ENCODE data around the gene SUN5. TPM values are rescaled to one million over a fixed set of nuclear protein-coding genes. Genes with fewer than 3 reads are reported as not detected.

SUN5 gene
- total RNA-seq, 4 donors from 2014 or later, result not detected

GRCh38 chr20:33020278-33021161, 16.3 kb upstream of the SUN5 start:
- Histone ChIP-seq H3K9me3 (no peaks in the 10 kb centered on the region), H3K27me3 (peaks cover 14% of the 10 kb centered on the region), H3K36me3 (no peaks in the 10 kb centered on the region), H3K4me1 (no peaks in the 10 kb centered on the region), H3K4me3 (no peak overlapping the region), H3K27ac (no peak overlapping the region)
- no peak for TF ChIP-seq CTCF (IDR thresholded peaks at IDR 0.05)
- no peak for TF ChIP-seq EP300 (IDR thresholded peaks at IDR 0.05)
- TF ChIP-seq POLR2A (IDR thresholded peaks at IDR 0.05), result no peak
- TF ChIP-seq POLR2AphosphoS5 (IDR thresholded peaks at IDR 0.05), result no peak
- 86% methylated on average over 5 of the region's 18 CpGs for WGBS
- DNase-seq (ENCODE audit: low spot score in 2 of 2), result no peak

DNA sequence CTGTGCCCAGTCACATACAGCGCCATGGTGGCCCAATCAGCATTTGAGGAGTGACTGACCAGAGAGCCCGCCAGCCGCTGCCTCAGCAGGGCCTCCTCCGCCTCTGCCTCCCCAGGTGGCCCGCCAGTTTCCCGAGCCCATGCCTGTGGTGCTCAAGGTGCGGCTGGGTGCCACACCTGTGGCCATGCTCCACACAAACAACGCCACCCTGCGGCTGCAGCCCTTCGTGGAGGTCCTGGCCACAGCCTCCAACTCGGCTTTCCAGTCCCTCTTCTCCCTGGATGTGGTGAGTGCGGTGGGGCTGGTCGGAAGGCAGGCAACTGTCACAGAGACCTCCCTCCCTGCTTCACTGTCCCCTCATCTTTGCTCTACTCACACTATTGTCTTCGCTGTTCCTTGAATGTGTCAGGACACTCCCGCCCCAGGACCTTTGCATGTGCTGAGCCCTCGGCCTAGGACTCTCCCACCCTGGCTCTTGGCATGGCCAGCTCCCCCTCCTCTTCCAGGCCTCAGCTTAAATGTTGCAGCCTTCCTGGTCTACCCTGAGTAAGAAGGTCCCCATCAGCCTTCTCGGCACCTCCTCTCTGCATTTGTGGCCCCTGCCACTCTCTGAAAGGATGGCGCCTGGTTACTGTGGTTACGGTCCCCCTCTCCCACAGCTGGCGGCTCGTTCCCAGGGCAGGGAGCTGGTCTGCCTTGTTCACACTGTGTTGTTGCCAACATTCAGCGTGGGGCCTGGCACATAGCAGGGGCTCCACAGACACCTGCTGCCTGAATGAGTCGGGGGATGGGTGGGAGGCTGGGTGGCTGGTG, 15.4 kb upstream of the SUN5 start:
- WGBS, result 89% methylated on average over 15 of the region's 23 CpGs
- TF ChIP-seq EP300 (IDR thresholded peaks at IDR 0.05) (no peak), CTCF (IDR thresholded peaks at IDR 0.05) (no peak), POLR2AphosphoS5 (IDR thresholded peaks at IDR 0.05) (no peak), POLR2A (IDR thresholded peaks at IDR 0.05) (no peak)
- no peak overlapping the region for H3K27ac ChIP-seq
- H3K27me3 ChIP-seq, result peaks cover 15% of the 10 kb centered on the region
- H3K36me3 ChIP-seq, result no peaks in the 10 kb centered on the region
- no peaks in the 10 kb centered on the region for H3K4me1 ChIP-seq
- DNase-seq (ENCODE audit: low spot score in 2 of 2), result no peak
- no peaks in the 10 kb centered on the region for H3K9me3 ChIP-seq
- no peak overlapping the region for H3K4me3 ChIP-seq

- no peak overlapping the region for H3K4me3 ChIP-seq
- H3K27ac ChIP-seq, result no peak overlapping the region
- H3K36me3 ChIP-seq, result no peaks in the 10 kb centered on the region
- H3K9me3 ChIP-seq, result no peaks in the 10 kb centered on the region
- no peaks in the 10 kb centered on the region for H3K4me1 ChIP-seq
- H3K27me3 ChIP-seq, result peaks cover 28% of the 10 kb centered on the region
- no peak for DNase-seq (ENCODE audit: low spot score in 2 of 2)
- TF ChIP-seq POLR2AphosphoS5 (IDR thresholded peaks at IDR 0.05), result no peak
- TF ChIP-seq POLR2A (IDR thresholded peaks at IDR 0.05), result no peak
- no peak for TF ChIP-seq EP300 (IDR thresholded peaks at IDR 0.05)
- no peak for TF ChIP-seq CTCF (IDR thresholded peaks at IDR 0.05)
- 56% methylated on average over 13 of the region's 14 CpGs for WGBS
Measured at GRCh38 chr20:33018169-33018931, 14.1 kb upstream of the SUN5 start.

GRCh38 chr20:33017542-33017941, 13.3 kb upstream of the SUN5 start:
- no peak for TF ChIP-seq EP300 (IDR thresholded peaks at IDR 0.05)
- no peak for TF ChIP-seq POLR2AphosphoS5 (IDR thresholded peaks at IDR 0.05)
- no peak for TF ChIP-seq CTCF (IDR thresholded peaks at IDR 0.05)
- no peak for TF ChIP-seq POLR2A (IDR thresholded peaks at IDR 0.05)
- 79% methylated on average over 7 of the region's 7 CpGs for WGBS
- Histone ChIP-seq H3K9me3 (no peaks in the 10 kb centered on the region), H3K27ac (no peak overlapping the region), H3K36me3 (no peaks in the 10 kb centered on the region), H3K27me3 (peaks cover 34% of the 10 kb centered on the region), H3K4me3 (no peak overlapping the region), H3K4me1 (no peaks in the 10 kb centered on the region)
- no peak for DNase-seq (ENCODE audit: low spot score in 2 of 2)
